Activated T-helper 1 cell treated with anti-CD3 and anti-CD28 coated beads, Interleukin-2, amount 50 U/mL, for 16 hours (primary cell): ENCODE data around the gene CCDC3.
"Not testable (repeated sequence)": the region's sequence is repeated elsewhere in the genome, so short reads cannot be mapped to it uniquely, and the experiment has no call there.

Source experiments
- DNase-seq, 2 donors: peaks; one replicate each; pipeline ENCODE4 v3.0.0-alpha.2; 2020; ENCODE audit warnings: low read depth in 1 of 2, low spot score in 1 of 2

Gene CCDC3

GRCh38 chr10:13001041-13001886, at the start of gene CCDC3:
Gene CCDC3, minus strand, starts transcription at chr10:13001713. Its CDS starts 143 bp downstream, at chr10:13001570.
- no peak for DNase-seq

- no peak for DNase-seq
Observed at GRCh38 chr10:13051126-13051694, 49.7 kb upstream of the CCDC3 start.

- DNase-seq = no peak
Observed at GRCh38 chr10:13049774-13050420, 48.4 kb upstream of the CCDC3 start.

DNA sequence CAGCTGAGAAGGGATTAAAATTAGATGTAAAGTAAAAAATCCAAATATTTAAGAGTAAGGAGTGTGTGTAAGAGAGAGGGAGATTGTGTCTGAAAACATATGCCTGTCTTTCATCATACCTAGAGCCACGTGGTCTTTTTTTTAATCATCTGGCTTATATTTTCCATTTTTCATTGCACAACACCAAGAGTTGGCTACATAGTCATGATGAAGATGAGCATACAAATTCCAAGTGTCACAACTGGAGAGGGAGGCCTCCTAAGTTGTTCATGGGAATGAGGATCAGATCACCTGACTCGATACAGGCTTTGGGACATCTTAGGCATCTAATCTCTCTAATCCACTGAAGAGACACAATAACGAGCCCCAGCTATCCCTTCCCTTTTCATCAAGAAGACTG, 47.2 kb upstream of the CCDC3 start:
- no peak for DNase-seq

- DNase-seq = no peak
Observed at GRCh38 chr10:13047529-13048206, 46.2 kb upstream of the CCDC3 start.

DNA sequence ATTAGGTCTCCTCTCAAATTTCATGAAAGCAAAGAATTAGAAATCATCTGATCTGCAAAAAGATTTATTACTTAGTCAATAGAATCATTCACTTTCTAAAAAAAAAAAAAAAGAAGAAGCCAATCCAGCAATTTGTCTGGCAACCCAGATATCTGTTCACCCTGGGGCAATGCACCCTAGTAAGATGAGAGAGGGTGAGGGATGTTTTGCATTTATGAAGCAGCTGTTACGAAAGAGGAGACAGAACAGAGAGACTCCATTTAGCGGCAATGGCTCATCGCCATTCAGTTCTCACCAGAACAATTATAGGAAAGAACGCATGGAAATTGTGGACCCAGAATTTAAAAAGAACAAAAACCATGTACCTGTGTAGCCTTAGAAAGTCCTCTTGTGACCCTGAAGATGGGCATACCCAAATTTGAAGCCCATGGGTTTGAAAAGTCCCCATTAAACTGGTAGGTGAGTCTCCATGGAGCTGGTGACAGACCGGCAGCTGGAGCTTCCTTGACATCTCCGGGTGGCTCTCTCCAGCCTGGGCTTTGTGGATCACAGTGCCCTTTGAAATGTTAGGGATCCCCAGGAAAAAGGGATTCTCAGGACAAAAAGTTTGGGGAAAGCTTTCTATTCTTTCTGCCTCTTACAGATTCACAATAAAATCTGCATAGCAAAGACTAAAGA, 45.5 kb upstream of the CCDC3 start:
- DNase-seq = no peak

DNA sequence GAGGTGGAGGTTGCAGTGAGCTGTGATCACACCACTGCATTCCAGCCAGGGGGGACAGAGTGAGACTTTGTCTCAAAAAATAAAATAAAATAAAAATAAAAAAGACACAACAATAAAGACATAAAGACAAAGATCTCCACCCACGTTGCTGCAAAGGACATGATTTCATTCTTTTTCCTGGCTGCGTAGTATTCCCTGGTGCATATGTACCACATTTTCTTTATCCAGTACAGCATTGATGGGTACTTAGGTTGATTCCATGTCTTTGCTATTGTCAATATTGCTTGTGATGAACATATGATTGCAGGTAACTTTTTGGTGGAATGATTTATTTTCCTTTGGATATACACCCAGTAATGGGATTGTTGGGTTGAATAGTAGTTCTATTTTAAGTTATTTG, 42.0 kb upstream of the CCDC3 start:
- no peak for DNase-seq

- DNase-seq = no peak
Observed at GRCh38 chr10:13039761-13040160, 38.2 kb upstream of the CCDC3 start.

DNA sequence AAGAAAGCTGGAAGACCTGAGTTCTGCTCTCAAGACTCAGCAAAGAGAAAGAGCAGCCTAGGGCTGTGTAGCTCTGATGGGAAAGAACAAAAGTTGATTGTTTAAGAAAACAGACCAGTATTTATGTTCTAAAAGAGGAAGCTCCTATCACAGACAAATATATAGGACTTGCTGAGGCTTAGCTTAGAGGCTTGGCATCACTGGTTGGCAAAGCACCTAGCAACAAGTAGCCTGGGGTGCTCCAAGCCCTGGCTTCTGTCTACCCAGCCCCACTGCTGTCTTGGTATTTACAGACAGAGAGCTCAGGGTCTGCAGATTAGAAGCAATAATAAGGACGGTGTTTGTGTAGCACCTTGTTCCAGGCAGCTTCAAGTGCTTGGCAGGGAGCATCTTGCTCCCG, 36.9 kb upstream of the CCDC3 start:
- no peak for DNase-seq

GRCh38 chr10:13037832-13038231, 36.3 kb upstream of the CCDC3 start:
- DNase-seq = no peak

- DNase-seq = no peak
Observed at GRCh38 chr10:13036841-13037240, 35.3 kb upstream of the CCDC3 start.

DNA sequence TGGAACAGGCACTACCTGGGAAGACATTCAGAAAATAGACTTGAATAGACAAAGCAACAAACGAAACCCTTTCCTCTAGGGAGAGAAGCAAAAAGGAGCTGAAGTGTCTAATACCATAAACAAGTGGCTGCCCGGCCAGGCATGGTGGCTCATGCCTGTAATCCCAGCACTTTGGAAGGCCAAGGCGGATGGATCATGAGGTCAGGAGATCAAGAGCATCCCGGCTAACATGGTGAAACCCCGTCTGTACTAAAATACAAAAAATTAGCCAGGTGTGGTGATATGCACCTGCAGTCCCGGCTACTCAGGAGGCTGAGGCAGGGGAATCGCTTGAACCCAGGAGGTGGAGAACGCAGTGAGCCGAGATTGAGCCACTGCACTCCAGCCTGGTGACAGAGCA, 34.2 kb upstream of the CCDC3 start:
- not testable (repeated sequence) for DNase-seq

- no peak for DNase-seq
Observed at GRCh38 chr10:13026873-13027272, 25.4 kb upstream of the CCDC3 start.

DNA sequence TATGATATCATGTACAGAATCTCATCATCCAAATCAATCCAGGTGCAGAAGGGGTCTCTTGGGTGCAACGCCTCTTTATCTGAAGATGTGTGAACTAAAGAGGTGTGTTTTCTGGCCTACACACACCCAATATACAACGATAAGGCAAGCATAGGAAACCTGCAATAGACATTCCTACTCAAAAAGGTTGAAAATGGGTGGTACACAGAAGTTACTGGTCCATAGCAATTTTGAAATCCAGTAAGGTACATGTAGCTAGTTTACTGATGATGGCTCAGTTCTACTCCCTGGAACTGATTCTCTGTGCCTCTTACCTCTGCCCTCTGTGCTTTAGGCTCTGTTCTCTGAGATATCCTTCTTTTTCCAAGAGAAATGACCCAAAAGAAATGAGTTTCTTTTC, 22.2 kb upstream of the CCDC3 start:
- DNase-seq = no peak

DNA sequence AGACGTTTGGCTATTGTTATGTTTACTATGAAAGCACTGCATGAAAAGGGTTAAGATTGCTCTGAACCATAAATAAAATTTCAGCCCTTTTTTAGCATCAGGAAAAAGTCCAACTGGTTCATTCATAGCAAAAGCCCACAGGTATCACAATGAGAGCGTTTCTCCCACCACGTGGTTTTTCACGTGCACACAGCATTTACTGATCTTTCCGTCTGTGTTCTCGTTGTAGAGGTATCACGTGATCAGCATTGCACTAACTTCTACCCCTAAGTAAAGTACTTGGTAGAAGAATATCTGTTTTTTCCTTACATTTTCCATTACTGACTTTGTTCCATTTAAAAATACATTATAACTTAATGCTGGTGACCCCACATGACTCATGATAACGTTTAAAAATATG, 17.8 kb upstream of the CCDC3 start:
- no peak for DNase-seq

DNA sequence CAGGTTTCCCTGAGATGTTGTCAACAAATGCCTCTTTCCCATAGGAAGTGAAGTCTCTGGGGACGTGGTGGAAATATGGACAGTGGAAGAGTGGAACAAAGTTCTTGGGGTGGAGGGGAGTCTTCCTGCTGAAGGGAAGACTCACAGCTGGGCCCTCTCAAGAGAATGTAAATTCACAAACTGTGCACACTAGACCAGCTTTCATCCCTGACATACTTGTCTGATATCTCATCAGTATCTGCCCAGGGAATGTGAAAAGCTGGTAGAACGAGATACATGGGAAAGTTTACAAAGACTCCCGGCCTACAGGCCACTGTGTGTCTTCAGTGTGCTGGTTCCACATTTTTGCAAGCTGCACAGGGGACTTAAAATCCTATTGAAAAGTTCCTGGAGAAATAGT, 16.7 kb upstream of the CCDC3 start:
- no peak for DNase-seq

- DNase-seq = no peak
Observed at GRCh38 chr10:13016886-13017285, 15.4 kb upstream of the CCDC3 start.

DNA sequence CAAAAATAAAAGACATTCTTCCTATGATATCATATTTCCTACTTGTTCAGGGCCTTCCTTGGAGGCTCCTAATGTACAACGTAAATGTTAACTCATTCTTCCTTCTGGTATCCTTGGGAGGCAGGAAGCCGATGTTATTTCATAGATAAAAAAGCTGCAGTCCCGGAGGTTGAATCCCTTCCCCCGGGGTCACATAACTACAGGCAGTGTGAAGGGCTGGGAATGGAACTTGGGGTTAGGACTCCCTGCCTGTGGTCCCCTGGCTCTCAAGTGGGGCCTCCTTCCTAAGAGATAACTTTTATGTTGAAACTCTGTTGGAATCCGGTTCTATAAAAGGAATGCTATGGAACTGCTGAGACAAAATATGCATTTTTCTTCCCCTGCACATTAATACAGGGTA, 14.9 kb upstream of the CCDC3 start:
- no peak for DNase-seq

DNA sequence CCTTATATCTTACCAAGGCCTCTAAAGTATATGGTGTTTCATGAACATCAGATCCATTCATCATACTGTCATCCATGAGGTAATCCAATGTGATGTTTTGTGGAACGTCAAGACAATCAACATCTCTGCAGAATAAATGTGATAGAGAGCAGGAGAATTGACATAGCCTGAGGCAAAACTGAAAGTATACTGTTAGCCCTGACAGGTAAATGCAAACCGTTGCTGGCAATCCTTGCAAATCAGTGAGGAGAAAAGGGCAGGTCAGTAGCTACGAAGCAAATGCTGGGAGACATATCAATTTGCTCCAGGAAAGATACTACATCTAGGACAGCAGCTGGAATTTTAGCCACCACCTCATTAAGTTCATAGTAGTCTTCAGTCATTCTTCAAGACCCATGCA, 4.5 kb upstream of the CCDC3 start:
- DNase-seq = no peak

DNA sequence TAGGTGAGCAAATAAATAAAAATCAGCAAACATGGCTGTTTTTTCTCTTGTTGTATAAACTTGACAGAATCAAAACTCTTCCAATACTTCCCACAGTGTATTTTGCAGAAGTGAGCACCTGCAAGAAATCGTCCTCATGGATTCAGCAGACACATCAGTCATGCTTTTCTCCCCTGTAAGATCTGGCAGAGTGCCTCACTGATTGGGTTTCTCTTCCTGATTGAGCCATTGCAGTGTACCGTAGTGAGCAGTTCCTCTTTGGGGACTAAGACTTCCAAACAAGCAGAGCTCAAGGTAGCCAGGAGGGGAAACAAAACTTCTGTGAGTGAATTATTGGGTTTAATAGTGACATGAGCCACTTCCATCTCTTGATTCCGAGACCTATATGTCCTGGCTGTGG, 2.2 kb upstream of the CCDC3 start:
- no peak for DNase-seq

GRCh38 chr10:13003004-13003403, 1.5 kb upstream of the CCDC3 start:
- DNase-seq = no peak
